ENCODE measurements around the gene ANKH. TPM values are rescaled to one million over a fixed set of nuclear protein-coding genes. Genes with fewer than 3 reads are reported as not detected.

The ANKH gene
- total RNA-seq, 1 experiment from 2014 or later: 4.7 TPM

DNA sequence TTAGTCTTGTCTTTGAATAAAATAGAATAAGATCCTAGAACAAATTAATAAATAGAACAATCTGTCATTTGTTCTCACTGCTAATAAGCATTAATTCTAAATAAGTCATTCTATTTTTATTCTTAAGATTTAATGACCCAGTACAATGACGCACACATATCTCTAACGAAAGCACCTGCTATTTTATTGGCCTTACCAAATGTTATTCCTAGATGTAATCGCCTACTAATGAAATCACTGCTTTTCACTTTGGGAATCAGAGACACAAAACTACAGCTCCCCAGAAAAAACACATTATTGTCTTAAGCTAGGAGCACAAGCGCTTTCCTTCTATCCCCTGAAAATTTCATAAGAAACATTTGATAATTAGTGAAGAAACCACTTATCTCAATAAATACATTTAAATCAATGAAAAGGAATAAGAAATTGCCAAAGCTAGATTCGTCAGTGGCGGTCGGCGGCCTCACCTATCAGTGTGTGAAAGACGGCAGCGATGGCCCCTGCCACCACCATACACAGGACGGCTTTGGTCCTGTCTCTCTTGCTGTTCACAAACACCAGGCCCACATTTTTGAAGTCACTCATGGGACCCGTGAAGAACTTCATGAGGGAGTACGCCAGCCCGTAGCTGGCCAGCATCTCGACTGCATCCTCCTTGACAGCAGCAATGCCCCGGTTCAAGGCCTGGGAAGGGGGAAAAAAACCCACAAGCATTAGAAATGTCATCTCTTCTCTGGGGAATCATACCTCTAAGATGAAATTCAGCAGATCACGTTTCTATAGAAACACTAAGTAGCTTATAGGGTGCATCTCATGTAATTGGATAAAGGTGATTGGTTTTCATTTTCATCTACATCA, 102.8 kb downstream of the ANKH start:
- intact Hi-C loops (cut with micrococcal nuclease; ENCODE audit: unreplicated experiment): loop anchor here (1.0 kb wide), 1 partner anchor 15 kb away; no protein-coding TSS in a partner anchor
- CTCF ChIA-PET: no interaction called here
- H3K27me3 Mint-ChIP-seq (ENCODE audit: insufficient read depth, unreplicated experiment): peaks cover 4% of the 10 kb centered on the region

DNA sequence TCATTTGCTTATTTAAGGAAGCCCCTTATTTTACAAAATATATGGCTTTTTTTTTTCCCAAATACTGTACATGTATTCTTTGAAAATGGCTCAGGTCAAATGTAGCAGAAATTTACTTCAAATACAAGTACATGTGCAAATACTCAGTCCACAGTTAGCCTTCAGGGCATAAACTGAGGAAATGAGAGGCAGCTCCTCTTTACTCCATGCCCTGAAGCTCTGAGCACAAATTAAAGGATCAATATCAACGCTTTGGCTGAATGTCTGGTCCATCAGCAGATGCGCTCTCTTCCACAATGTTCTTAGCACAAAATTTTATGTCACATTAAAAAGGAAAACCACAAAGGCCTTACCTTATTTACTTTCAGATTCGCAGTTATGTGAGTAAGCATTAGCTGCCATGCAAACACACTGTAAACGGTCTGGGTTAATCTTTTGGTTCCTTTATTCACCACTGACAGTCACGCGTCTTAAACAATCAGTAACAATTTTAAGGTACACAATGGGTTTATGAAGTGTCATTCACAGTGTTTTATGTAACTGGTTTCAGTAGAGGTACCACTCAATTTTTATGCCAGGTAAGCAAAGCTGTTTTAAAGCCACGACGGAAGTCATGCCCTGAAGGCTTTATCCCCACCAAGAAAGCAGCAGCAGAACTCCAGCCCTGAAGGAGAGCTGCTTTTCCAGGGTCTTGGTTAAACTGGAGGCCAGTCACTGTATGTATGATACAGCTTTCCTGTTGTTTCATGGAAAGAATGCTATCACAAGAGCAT, 103.7 kb downstream of the ANKH start:
- no TSS peak for BruUV-seq (replicated peaks)

More for the DNA sequence above, 102.8 kb downstream of the ANKH start:
- H3K4me3 ChIP-seq (ENCODE audit: low read depth, low read length): no peak overlapping the region
- TF ChIP-seq, protein P1, sequence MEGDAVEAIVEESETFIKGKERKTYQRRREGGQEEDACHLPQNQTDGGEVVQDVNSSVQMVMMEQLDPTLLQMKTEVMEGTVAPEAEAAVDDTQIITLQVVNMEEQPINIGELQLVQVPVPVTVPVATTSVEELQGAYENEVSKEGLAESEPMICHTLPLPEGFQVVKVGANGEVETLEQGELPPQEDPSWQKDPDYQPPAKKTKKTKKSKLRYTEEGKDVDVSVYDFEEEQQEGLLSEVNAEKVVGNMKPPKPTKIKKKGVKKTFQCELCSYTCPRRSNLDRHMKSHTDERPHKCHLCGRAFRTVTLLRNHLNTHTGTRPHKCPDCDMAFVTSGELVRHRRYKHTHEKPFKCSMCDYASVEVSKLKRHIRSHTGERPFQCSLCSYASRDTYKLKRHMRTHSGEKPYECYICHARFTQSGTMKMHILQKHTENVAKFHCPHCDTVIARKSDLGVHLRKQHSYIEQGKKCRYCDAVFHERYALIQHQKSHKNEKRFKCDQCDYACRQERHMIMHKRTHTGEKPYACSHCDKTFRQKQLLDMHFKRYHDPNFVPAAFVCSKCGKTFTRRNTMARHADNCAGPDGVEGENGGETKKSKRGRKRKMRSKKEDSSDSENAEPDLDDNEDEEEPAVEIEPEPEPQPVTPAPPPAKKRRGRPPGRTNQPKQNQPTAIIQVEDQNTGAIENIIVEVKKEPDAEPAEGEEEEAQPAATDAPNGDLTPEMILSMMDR (IDR thresholded peaks at IDR 0.05; ENCODE audit: insufficient read depth in 1 of 2, low read depth in 1 of 2, low read length in 1 of 2, severe bottlenecking in 1 of 2, unreplicated experiment in 1 of 2): no peak
- H3K4me1 Mint-ChIP-seq (ENCODE audit: low read depth, unreplicated experiment): no peaks in the 10 kb centered on the region
- H3K27me3 ChIP-seq (replicated peaks; ENCODE audit: control insufficient read depth, insufficient read depth, low read length): no peaks in the 10 kb centered on the region
- POLR2A ChIA-PET: interaction anchor here (0.6 kb wide), 1 partner anchor 92 kb away, joined by 3 read pairs; no protein-coding TSS in a partner anchor
- no peak for DNase-seq
- no peaks in the 10 kb centered on the region for H3K36me3 ChIP-seq (ENCODE audit: control insufficient read depth, insufficient read depth, low read length)
- H3K27ac Mint-ChIP-seq (ENCODE audit: unreplicated experiment): no peak overlapping the region
- BruUV-seq (replicated peaks): no TSS peak
- H3K4me3 Mint-ChIP-seq (ENCODE audit: unreplicated experiment): no peak overlapping the region
- no peaks in the 10 kb centered on the region for H3K36me3 Mint-ChIP-seq (ENCODE audit: insufficient read depth, unreplicated experiment)
- no peaks in the 10 kb centered on the region for H3K9me3 Mint-ChIP-seq (ENCODE audit: unreplicated experiment)
- H3K9me3 ChIP-seq: no peaks in the 10 kb centered on the region
- no peaks in the 10 kb centered on the region for H3K4me1 ChIP-seq

GRCh38 chr5:14767053-14767452, 104.5 kb downstream of the ANKH start:
- H3K36me3 ChIP-seq (ENCODE audit: control insufficient read depth, insufficient read depth, low read length): no peaks in the 10 kb centered on the region
- Mint-ChIP-seq H3K27ac (ENCODE audit: unreplicated experiment) (no peak overlapping the region), H3K27me3 (ENCODE audit: insufficient read depth, unreplicated experiment) (peaks cover 4% of the 10 kb centered on the region), H3K4me3 (ENCODE audit: unreplicated experiment) (no peak overlapping the region), H3K4me1 (ENCODE audit: low read depth, unreplicated experiment) (no peaks in the 10 kb centered on the region), H3K36me3 (ENCODE audit: insufficient read depth, unreplicated experiment) (no peaks in the 10 kb centered on the region), H3K9me3 (ENCODE audit: unreplicated experiment) (no peaks in the 10 kb centered on the region)
- DNase-seq: no peak
- intact Hi-C loops (cut with micrococcal nuclease; ENCODE audit: unreplicated experiment): no loop called here
- no peak overlapping the region for H3K4me3 ChIP-seq (ENCODE audit: low read depth, low read length)
- no peaks in the 10 kb centered on the region for H3K27me3 ChIP-seq (replicated peaks; ENCODE audit: control insufficient read depth, insufficient read depth, low read length)
- POLR2A ChIA-PET: interaction anchor here (0.8 kb wide), 1 partner anchor 20 kb away, joined by 3 read pairs; no protein-coding TSS in a partner anchor
- CTCF ChIA-PET: no interaction called here
- no TSS peak for BruUV-seq (replicated peaks)
- TF ChIP-seq, protein P1 (IDR thresholded peaks at IDR 0.05; ENCODE audit: insufficient read depth in 1 of 2, low read depth in 1 of 2, low read length in 1 of 2, severe bottlenecking in 1 of 2, unreplicated experiment in 1 of 2): no peak
- H3K9me3 ChIP-seq: no peaks in the 10 kb centered on the region
- H3K4me1 ChIP-seq: no peaks in the 10 kb centered on the region

More for the DNA sequence above, 103.7 kb downstream of the ANKH start:
- H3K4me3 Mint-ChIP-seq (ENCODE audit: unreplicated experiment): no peak overlapping the region
- Histone ChIP-seq H3K36me3 (ENCODE audit: control insufficient read depth, insufficient read depth, low read length) (no peaks in the 10 kb centered on the region), H3K4me3 (ENCODE audit: low read depth, low read length) (no peak overlapping the region), H3K9me3 (no peaks in the 10 kb centered on the region), H3K27me3 (replicated peaks; ENCODE audit: control insufficient read depth, insufficient read depth, low read length) (no peaks in the 10 kb centered on the region), H3K4me1 (no peaks in the 10 kb centered on the region)
- POLR2A ChIA-PET: interaction anchor here (0.6 to 0.8 kb wide), 2 partner anchors 21 to 92 kb away, joined by 3 read pairs; no protein-coding TSS in a partner anchor
- no peak for DNase-seq
- no peaks in the 10 kb centered on the region for H3K9me3 Mint-ChIP-seq (ENCODE audit: unreplicated experiment)
- no peaks in the 10 kb centered on the region for H3K36me3 Mint-ChIP-seq (ENCODE audit: insufficient read depth, unreplicated experiment)
- CTCF ChIA-PET: no interaction called here
- TF ChIP-seq, protein P1 (IDR thresholded peaks at IDR 0.05; ENCODE audit: insufficient read depth in 1 of 2, low read depth in 1 of 2, low read length in 1 of 2, severe bottlenecking in 1 of 2, unreplicated experiment in 1 of 2): no peak
- no peaks in the 10 kb centered on the region for H3K4me1 Mint-ChIP-seq (ENCODE audit: low read depth, unreplicated experiment)
- intact Hi-C loops (cut with micrococcal nuclease; ENCODE audit: unreplicated experiment): loop anchor here (1.0 kb wide), 1 partner anchor 15 kb away; no protein-coding TSS in a partner anchor
- H3K27ac Mint-ChIP-seq (ENCODE audit: unreplicated experiment): no peak overlapping the region
- H3K27me3 Mint-ChIP-seq (ENCODE audit: insufficient read depth, unreplicated experiment): peaks cover 4% of the 10 kb centered on the region

Measured in Caco-2 (cell line).